ENCODE data around the gene ENOX2.

DNA sequence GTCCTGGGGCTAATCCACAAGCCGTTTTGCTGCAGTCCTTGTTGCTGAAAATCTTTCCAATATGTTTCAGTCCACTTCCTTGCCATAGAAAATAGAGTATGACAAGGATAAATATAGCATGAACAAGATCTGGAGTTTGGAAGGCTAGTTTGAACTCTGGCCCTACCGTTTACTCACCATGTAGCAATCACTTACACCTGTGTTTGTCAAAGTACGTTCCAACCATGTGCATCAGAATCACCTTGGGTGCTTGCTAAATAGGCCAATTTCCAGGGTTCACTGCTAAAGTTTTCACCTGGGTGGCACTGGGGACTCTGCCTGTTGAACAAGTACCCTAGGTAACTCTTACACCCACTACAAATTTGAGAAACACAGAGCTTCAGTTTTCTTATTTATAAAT, 188.9 kb downstream of the ENOX2 start:
- TF ChIP-seq EZH2 (IDR thresholded peaks at IDR 0.05): no peak
- no peak for TF ChIP-seq POLR2AphosphoS5 (IDR thresholded peaks at IDR 0.05; ENCODE audit: borderline replicate concordance, low read depth, low read length)

Data from SK-N-MC (cell line).